Gastrocnemius medialis (tissue), 4 donors: ENCODE data around the gene PPP2R1B. TPM values are rescaled to one million over a fixed set of nuclear protein-coding genes. Genes with fewer than 3 reads are reported as not detected.

ENCODE experiments used
- ATAC-seq, 2 donors: fragments of 150-250 bp; one replicate each; pipeline ENCODE4 v1.9.1; 2016
- DNase-seq, 2 donors: peaks; one replicate each; pipeline ENCODE4 v3.0.0-alpha.2; 2019
- H3K27ac ChIP-seq, 4 donors: fragments of 200-600 bp; sonication (generic); 1 replicate in 1 of 4; 2 replicates in 3 of 4; pipeline ENCODE4 v1.5.1; 2016 to 2018; ENCODE audit warnings: mild to moderate bottlenecking in 2 of 4, moderate library complexity in 1 of 4
- H3K27me3 ChIP-seq, 3 donors: fragments of 200-600 bp; sonication (generic) in 2 of 3; 1 replicate in 1 of 3; 2 replicates in 2 of 3; pipeline versions ENCODE4 v1.5.1 to v1.6.0; 2016 to 2019; ENCODE audit warnings: mild to moderate bottlenecking in 1 of 3, moderate library complexity in 1 of 3
- H3K36me3 ChIP-seq, 2 donors: fragments of 200-600 bp; sonication (generic) in 1 of 2; one replicate each; pipeline ENCODE4 v1.5.1; 2017 to 2018
- H3K4me1 ChIP-seq, 2 donors: fragments of 200-600 bp; sonication (generic) in 1 of 2; one replicate each; pipeline ENCODE4 v1.5.1; 2016 to 2017; ENCODE audit warnings: mild to moderate bottlenecking in 2 of 2
- H3K4me3 ChIP-seq, 4 donors: fragments of 200-600 bp; sonication (generic) in 3 of 4; 1 replicate in 1 of 4; 2 replicates in 3 of 4; pipeline ENCODE4 v1.5.1; 2016 to 2019; ENCODE audit warnings: mild to moderate bottlenecking in 2 of 4
- H3K9me3 ChIP-seq, 3 donors: fragments of 200-600 bp; sonication (generic) in 2 of 3; 1 replicate in 1 of 3; 2 replicates in 2 of 3; pipeline ENCODE4 v1.5.1; 2016 to 2019
- POLR2A ChIP-seq, 2 donors: fragments of 450-650 bp; IDR thresholded peaks; one replicate each; pipeline ENCODE4 v1.6.1; 2017; ENCODE audit warnings: antibody characterized with exemption in 2 of 2, mild to moderate bottlenecking in 2 of 2, moderate library complexity in 2 of 2
- in situ Hi-C, 4 donors: fragments of 200-750 bp; cut with MboI; loops; one replicate each; pipeline versions ENCODE4 v1.15.0 to v1.8.0; 2017; ENCODE audit warnings: low sequenced_read_pairs in 4 of 4
- intact Hi-C: fragments of 100-400 bp; cut with DNase I; formaldehyde crosslinking; loops from one replicate; pipeline ENCODE4 v1.15.1; 2023; ENCODE audit warnings: low total_unique reads
- total RNA-seq, 4 donors: library from RNA; depleted of rRNA; stranded (reverse); fragments of >200 nt; gene quantifications; one replicate each; pipeline versions ENCODE4 v1.1.0 to v1.2.3, GENCODE V29; 2016
- TF ChIP-seq, protein P1 (sequence below), 5 experiments: fragments of 450-650 bp in 3 of 5; fragments of 200-600 bp in 2 of 5; sonication (generic) in 2 of 5; IDR thresholded peaks in 4 of 5; conservative IDR thresholded peaks in 1 of 5; 1 replicate in 4 of 5; 2 replicates in 1 of 5; pipeline ENCODE4 v1.5.1; 2016 to 2019; ENCODE audit warnings: antibody characterized with exemption in 5 of 5, mild to moderate bottlenecking in 3 of 5, moderate library complexity in 3 of 5

The PPP2R1B gene
- total RNA-seq, 4 donors from 2014 or later: 7.3 to 16.0 (median 9.4) TPM

DNA sequence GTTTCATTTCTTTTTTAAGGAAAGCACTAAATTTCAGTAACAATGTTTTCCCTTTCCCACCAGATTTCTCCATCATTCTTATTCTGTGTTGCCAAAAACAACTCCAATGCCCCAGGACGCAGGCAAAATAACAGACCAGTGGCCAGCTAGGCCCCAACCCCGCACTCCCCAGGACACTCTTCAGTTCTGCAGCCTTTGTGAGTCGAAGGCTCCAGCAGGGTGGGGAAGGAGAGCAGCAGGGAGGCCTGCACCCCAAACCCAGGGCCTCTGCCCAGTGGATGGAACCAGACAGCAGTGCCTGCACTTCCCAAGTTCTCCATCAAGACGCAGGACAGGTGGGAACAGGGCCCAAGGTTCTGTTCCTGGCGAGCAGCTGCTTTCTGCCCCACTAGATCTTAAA, 34.4 kb downstream of the PPP2R1B start:
- H3K27me3 ChIP-seq: no peaks in the 10 kb centered on the region
- peaks cover 0 to 6% of the 10 kb centered on the region in 2 donors for H3K36me3 ChIP-seq
- no peak for ATAC-seq
- in situ Hi-C loops: no loop called here
- no peak overlapping the region for H3K4me3 ChIP-seq
- H3K9me3 ChIP-seq: no peaks in the 10 kb centered on the region
- peak in 1 of 2 donors; percentile 40 for DNase-seq
- H3K4me1 ChIP-seq: peaks cover 77 to 78% of the 10 kb centered on the region in 2 donors
- intact Hi-C loops: loop anchor here (1.0 to 5.0 kb wide), 3 partner anchors 38 to 180 kb away; partner anchors contain the start of genes CRYAB and HSPB2
- TF ChIP-seq, protein P1, sequence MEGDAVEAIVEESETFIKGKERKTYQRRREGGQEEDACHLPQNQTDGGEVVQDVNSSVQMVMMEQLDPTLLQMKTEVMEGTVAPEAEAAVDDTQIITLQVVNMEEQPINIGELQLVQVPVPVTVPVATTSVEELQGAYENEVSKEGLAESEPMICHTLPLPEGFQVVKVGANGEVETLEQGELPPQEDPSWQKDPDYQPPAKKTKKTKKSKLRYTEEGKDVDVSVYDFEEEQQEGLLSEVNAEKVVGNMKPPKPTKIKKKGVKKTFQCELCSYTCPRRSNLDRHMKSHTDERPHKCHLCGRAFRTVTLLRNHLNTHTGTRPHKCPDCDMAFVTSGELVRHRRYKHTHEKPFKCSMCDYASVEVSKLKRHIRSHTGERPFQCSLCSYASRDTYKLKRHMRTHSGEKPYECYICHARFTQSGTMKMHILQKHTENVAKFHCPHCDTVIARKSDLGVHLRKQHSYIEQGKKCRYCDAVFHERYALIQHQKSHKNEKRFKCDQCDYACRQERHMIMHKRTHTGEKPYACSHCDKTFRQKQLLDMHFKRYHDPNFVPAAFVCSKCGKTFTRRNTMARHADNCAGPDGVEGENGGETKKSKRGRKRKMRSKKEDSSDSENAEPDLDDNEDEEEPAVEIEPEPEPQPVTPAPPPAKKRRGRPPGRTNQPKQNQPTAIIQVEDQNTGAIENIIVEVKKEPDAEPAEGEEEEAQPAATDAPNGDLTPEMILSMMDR (IDR thresholded peaks at IDR 0.05 in 4 of 5, conservative IDR thresholded peaks at IDR 0.05 in 1 of 5): no peak
- TF ChIP-seq POLR2A (IDR thresholded peaks at IDR 0.05): no peak
- H3K27ac ChIP-seq: peak overlapping the region; percentile 85 to 97 (median 96)

DNA sequence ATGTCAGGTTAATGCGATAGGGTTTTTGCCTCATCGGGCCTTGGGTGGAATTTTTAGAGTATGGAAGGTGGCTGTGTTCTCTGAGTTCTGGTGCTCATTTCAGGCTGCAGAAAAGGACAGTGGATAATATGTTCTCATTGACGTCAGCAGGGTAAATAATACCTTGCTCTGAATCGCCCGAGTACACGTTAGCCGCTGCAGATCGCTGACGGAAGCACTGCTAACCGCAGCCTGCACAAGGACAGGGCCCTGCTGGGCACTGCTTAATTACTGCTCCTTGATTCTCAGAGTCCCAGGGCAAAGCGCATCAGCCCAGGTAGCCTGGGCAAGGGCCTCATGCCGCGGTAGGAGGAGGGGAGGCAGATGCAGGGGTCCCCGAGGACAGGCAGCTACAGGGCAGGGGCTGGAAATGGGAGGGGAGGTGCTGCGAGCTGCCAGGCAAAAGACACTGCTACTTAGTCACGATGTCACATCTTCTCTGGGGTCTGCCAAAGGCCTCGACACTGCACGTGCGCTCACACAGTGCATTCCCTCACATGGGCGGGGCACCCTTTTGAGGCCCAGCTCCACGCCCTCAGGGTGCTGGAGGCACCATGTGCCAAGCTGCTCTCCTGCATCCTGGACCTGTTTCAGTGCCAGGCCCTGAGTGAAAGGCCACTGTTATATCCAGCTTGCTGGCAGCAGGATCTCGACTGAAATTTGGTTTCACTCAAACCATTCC, 35.2 kb downstream of the PPP2R1B start:
- TF ChIP-seq POLR2A (IDR thresholded peaks at IDR 0.05): peak; percentile 60 to 76
- TF ChIP-seq, protein P1 (IDR thresholded peaks at IDR 0.05 in 4 of 5, conservative IDR thresholded peaks at IDR 0.05 in 1 of 5): no peak
- Histone ChIP-seq H3K4me3 (peak overlapping the region in 2 of 4 donors; percentile 4 to 25), H3K9me3 (no peaks in the 10 kb centered on the region), H3K27ac (peak overlapping the region; percentile 85 to 97 (median 96)), H3K27me3 (no peaks in the 10 kb centered on the region), H3K36me3 (peaks cover 0 to 12% of the 10 kb centered on the region in 2 donors), H3K4me1 (peaks cover 72 to 73% of the 10 kb centered on the region in 2 donors)
- in situ Hi-C loops (no loop called here), intact Hi-C loops (loop anchor here (1.0 to 5.0 kb wide), 3 partner anchors 37 to 181 kb away; partner anchors contain the start of genes CRYAB and HSPB2)
- peak; percentile 76 to 96 for DNase-seq
- peak; percentile 70 to 73 for ATAC-seq

DNA sequence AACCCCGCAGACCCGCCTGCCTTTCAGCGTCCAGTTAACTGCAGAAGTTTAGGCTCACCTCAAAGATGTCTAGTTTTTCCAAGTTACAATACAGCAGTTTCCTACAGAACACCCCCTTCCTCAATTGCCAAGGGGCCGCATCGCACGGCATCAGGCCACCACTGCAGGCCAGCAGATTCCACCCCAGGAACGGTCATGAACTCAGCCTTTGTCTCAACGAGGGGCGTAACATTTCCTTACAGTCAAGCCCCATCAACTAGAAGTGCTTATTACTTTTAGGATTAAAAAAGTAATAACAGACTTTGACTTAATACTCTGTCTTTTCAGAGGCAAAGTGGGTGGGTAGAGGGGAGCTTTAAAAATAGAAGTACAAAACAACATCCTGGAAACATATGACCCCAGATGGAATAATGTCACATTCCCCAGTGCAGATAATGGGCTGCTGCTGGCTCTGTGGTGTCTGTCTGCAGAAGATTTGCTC, 36.3 kb downstream of the PPP2R1B start:
- H3K4me3 ChIP-seq: peak overlapping the region in 1 of 4 donors; percentile 20
- DNase-seq (no peak), ATAC-seq (no peak)
- no peaks in the 10 kb centered on the region for H3K27me3 ChIP-seq
- H3K9me3 ChIP-seq: no peaks in the 10 kb centered on the region
- H3K27ac ChIP-seq: peak overlapping the region; percentile 85 to 97 (median 96)
- peaks cover 71 to 74% of the 10 kb centered on the region in 2 donors for H3K4me1 ChIP-seq
- peaks cover 0 to 17% of the 10 kb centered on the region in 2 donors for H3K36me3 ChIP-seq
- in situ Hi-C loops (no loop called here), intact Hi-C loops (loop anchor here (5.0 kb wide), 2 partner anchors 97 to 182 kb away; partner anchors contain the start of genes CRYAB and HSPB2)
- TF ChIP-seq, protein P1 (IDR thresholded peaks at IDR 0.05 in 4 of 5, conservative IDR thresholded peaks at IDR 0.05 in 1 of 5): no peak
- no peak for TF ChIP-seq POLR2A (IDR thresholded peaks at IDR 0.05)

DNA sequence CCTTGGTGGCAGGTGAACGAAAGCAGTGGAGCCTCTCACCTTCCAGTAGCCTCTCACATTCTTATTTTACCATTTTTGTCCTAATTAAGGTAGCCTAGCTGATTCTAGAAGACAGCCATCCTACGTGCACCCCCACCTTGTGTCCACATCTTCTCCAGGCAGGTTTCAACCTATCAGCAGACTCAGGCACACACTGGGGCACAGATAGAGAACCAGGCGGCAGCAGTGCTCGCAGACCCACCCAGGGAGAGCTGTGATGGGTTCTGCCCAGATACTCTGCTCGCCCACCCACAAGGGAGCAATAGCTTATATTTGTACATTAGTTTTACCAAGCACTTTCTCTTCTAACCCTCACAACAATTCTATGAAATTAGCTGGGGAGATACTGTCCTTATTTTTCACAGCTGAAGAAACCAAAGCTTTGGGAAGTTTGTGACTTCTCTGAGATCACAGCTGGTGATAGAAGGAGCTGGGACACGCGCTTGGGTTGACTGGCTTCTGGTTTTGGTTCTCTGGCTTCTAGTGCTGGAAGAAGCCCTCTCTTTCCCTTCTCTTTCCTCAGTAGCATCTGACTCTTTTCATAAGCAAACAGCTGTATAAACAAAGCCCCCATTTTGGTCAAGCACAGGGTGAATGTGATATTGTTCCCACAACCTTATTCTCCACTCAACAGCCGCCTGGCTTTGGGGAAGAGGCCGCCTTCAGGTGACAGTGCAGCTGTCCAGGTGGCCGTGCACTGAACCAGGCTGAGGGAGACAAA, 36.9 kb downstream of the PPP2R1B start:
- peaks cover 0 to 23% of the 10 kb centered on the region in 2 donors for H3K36me3 ChIP-seq
- peak overlapping the region in 1 of 4 donors; percentile 20 for H3K4me3 ChIP-seq
- in situ Hi-C loops (no loop called here), intact Hi-C loops (no loop called here)
- ATAC-seq (no peak), DNase-seq (no peak)
- peak overlapping the region; percentile 85 to 97 (median 96) for H3K27ac ChIP-seq
- H3K4me1 ChIP-seq: peaks cover 67 to 70% of the 10 kb centered on the region in 2 donors
- no peak for TF ChIP-seq POLR2A (IDR thresholded peaks at IDR 0.05)
- TF ChIP-seq, protein P1 (IDR thresholded peaks at IDR 0.05 in 4 of 5, conservative IDR thresholded peaks at IDR 0.05 in 1 of 5): no peak
- no peaks in the 10 kb centered on the region for H3K27me3 ChIP-seq
- H3K9me3 ChIP-seq: no peaks in the 10 kb centered on the region
